Measurements from ENCODE around the gene LIMK1. TPM values are rescaled to one million over a fixed set of nuclear protein-coding genes. Genes with fewer than 3 reads are reported as not detected.

Gene LIMK1
- total and polyA plus RNA-seq, 9 donors: 7.6 to 38.7 (median 28.8) TPM

DNA sequence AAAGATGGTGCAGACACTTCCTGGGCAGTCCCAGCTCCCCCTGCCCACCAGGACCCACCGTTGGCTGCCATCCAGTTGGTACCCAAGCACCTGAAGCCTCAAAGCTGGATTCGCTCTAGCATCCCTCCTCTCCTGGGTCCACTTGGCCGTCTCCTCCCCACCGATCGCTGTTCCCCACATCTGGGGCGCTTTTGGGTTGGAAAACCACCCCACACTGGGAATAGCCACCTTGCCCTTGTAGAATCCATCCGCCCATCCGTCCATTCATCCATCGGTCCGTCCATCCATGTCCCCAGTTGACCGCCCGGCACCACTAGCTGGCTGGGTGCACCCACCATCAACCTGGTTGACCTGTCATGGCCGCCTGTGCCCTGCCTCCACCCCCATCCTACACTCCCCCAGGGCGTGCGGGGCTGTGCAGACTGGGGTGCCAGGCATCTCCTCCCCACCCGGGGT is 14.5 kb upstream of the LIMK1 start:
- no peaks in the 10 kb centered on the region for H3K27me3 ChIP-seq
- intact Hi-C loops (cut with DNase I): loop anchor here in 3 of 4 donors (5.0 to 10.0 kb wide), 4 partner anchors 96 to 336 kb away; no protein-coding TSS in a partner anchor
- no peak for DNase-seq
- no peaks in the 10 kb centered on the region for H3K36me3 ChIP-seq
- no peak overlapping the region for H3K27ac ChIP-seq
- TF ChIP-seq EP300 (IDR thresholded peaks at IDR 0.05) (no peak), POLR2A (IDR thresholded peaks at IDR 0.05) (no peak)
- TF ChIP-seq, protein P1, sequence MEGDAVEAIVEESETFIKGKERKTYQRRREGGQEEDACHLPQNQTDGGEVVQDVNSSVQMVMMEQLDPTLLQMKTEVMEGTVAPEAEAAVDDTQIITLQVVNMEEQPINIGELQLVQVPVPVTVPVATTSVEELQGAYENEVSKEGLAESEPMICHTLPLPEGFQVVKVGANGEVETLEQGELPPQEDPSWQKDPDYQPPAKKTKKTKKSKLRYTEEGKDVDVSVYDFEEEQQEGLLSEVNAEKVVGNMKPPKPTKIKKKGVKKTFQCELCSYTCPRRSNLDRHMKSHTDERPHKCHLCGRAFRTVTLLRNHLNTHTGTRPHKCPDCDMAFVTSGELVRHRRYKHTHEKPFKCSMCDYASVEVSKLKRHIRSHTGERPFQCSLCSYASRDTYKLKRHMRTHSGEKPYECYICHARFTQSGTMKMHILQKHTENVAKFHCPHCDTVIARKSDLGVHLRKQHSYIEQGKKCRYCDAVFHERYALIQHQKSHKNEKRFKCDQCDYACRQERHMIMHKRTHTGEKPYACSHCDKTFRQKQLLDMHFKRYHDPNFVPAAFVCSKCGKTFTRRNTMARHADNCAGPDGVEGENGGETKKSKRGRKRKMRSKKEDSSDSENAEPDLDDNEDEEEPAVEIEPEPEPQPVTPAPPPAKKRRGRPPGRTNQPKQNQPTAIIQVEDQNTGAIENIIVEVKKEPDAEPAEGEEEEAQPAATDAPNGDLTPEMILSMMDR (IDR thresholded peaks at IDR 0.05): no peak
- H3K4me3 ChIP-seq: no peak overlapping the region
- no peaks in the 10 kb centered on the region for H3K9me3 ChIP-seq
- H3K4me1 ChIP-seq (ENCODE audit: insufficient read depth): no peaks in the 10 kb centered on the region
- 89 to 91% (median 90%) methylated on average over 16 of the region's 16 CpGs for WGBS, 3 donors

DNA sequence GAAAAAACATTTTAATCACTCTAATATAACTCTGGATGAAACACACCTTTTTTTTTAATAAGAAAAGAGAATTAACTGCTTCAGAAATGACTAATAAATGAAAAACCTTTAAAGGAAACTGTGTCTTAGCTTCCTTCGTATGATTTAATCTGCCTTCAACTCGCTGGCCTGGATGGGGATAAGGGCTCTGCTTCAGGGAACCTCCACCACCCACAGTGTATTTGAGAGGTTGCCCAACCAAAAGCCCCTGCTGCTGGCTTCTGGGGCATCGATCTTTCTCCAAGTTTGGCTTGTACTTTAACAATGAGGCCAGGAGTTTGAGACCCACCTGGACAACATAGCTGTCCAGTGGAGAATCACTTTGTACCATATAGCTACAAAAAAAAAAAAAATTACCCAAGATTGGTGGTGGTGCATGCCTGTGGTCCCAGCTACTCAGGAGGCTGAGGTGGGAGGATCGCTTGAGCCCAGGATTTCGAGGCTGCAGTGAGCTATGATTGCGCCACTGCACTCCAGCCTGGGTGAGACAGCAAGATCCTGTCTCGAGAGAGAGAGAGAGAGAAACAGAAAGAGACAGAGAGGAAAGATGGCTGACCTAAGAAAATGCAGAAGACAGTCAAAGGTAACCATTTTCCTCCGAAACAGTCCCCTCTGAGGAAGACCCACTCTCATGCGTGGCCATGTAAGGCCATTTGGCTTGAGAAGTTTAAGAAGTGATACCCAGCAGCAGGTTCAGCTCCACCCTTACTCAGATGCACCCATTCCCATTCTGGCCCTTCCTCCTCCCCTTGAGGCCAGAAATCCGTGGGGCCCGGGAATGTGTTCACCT is 13.6 kb upstream of the LIMK1 start:
- WGBS, 3 donors: 65 to 72% (median 67%) methylated on average over 11 of the region's 11 CpGs
- Histone ChIP-seq H3K36me3 (no peaks in the 10 kb centered on the region), H3K27ac (no peak overlapping the region), H3K4me1 (ENCODE audit: insufficient read depth) (no peaks in the 10 kb centered on the region), H3K4me3 (no peak overlapping the region), H3K9me3 (no peaks in the 10 kb centered on the region), H3K27me3 (no peaks in the 10 kb centered on the region)
- intact Hi-C loops (cut with DNase I): loop anchor here in 3 of 4 donors (5.0 to 10.0 kb wide), 5 partner anchors 95 to 335 kb away; no protein-coding TSS in a partner anchor
- no peak for DNase-seq
- TF ChIP-seq, protein P1 (IDR thresholded peaks at IDR 0.05): no peak
- TF ChIP-seq EP300 (IDR thresholded peaks at IDR 0.05) (no peak), POLR2A (IDR thresholded peaks at IDR 0.05) (no peak)

DNA sequence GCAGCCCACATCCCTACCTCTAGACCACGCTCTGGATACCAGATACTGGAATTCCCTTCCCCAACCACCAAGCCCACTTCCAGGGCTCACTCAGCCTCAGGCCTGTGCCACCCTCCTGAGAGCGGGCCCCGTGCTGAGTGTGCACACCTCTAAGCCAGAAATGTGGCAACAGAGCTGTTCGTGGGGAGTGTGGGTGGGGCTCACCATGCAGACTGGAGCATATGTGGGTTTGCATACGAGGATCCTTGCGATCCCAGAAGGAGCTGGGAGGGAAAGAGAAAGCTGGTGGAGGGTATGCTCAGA is 13.0 kb upstream of the LIMK1 start:
- intact Hi-C loops (cut with DNase I): loop anchor here in 1 of 4 donors (5.0 kb wide), 1 partner anchor 132 kb away; no protein-coding TSS in a partner anchor
- TF ChIP-seq EP300 (IDR thresholded peaks at IDR 0.05) (no peak), POLR2A (IDR thresholded peaks at IDR 0.05) (no peak)
- TF ChIP-seq, protein P1 (IDR thresholded peaks at IDR 0.05): no peak
- Histone ChIP-seq H3K27ac (no peak overlapping the region), H3K36me3 (no peaks in the 10 kb centered on the region), H3K4me1 (ENCODE audit: insufficient read depth) (no peaks in the 10 kb centered on the region), H3K4me3 (no peak overlapping the region), H3K27me3 (no peaks in the 10 kb centered on the region), H3K9me3 (no peaks in the 10 kb centered on the region)
- DNase-seq: no peak
- 62 to 72% (median 71%) methylated on average over 6 of the region's 6 CpGs for WGBS, 3 donors

DNA sequence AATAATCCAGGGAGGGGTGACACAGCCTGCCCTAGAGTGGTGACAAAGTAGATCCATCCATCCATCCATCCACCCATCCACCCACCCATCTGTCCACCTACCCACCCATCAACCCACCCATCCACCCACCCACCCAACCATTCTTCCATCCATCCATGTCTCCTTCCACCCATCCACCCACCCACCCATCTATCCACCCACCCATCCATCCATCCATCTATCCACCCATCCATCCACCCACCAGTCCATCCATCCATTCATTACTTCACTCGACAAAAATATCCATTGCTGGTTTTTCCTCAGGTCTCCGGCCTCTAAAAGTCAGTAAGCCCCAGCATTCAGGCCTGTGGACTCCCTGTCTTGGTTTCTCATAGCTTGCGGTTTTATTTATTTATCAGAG is 12.5 kb upstream of the LIMK1 start:
- no peak for DNase-seq
- Histone ChIP-seq H3K4me3 (no peak overlapping the region), H3K27me3 (no peaks in the 10 kb centered on the region), H3K36me3 (no peaks in the 10 kb centered on the region), H3K27ac (no peak overlapping the region), H3K4me1 (ENCODE audit: insufficient read depth) (no peaks in the 10 kb centered on the region), H3K9me3 (no peaks in the 10 kb centered on the region)
- TF ChIP-seq EP300 (IDR thresholded peaks at IDR 0.05): no peak
- 88 to 94% (median 94%) methylated on average over 3 of the region's 3 CpGs for WGBS, 3 donors
- intact Hi-C loops (cut with DNase I): loop anchor here in 1 of 4 donors (5.0 kb wide), 1 partner anchor 131 kb away; no protein-coding TSS in a partner anchor

DNA sequence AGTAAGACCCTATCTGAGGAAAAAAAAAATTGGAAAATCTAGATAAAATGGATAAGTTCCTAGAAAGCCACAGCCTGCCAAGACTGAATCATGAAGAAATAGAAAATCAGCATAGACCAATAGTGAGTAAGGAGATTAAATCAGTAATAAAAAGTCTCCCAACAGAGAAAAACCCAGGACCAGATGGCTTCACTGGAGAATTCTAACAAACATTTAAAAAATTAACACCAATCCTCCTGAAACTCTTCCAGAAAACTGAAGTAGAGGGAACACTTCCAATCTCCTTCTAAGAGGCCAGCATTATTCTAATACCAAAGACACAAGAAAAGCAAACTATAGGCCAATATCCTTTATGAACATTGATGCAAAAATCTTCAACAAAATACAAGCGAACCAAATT is 8.8 kb upstream of the LIMK1 start:
- no peaks in the 10 kb centered on the region for H3K9me3 ChIP-seq
- no peak for DNase-seq
- H3K27me3 ChIP-seq: no peaks in the 10 kb centered on the region
- TF ChIP-seq EP300 (IDR thresholded peaks at IDR 0.05) (no peak), POLR2A (IDR thresholded peaks at IDR 0.05) (no peak)
- TF ChIP-seq, protein P1 (IDR thresholded peaks at IDR 0.05): no peak
- no peak overlapping the region for H3K27ac ChIP-seq
- no peaks in the 10 kb centered on the region for H3K4me1 ChIP-seq (ENCODE audit: insufficient read depth)
- intact Hi-C loops (cut with DNase I): loop anchor here in 2 of 4 donors (5.0 kb wide), 2 partner anchors 47 to 128 kb away; partner anchors contain the start of gene ELN (in 1 of the 2)
- H3K36me3 ChIP-seq: no peaks in the 10 kb centered on the region
- 66 to 78% (median 73%) methylated on average over 1 of the region's 1 CpG for WGBS, 3 donors
- no peak overlapping the region for H3K4me3 ChIP-seq
